GM12878 (cell line): Measurements from ENCODE around the gene NT5DC3. TPM values are rescaled to one million over a fixed set of nuclear protein-coding genes. Genes with fewer than 3 reads are reported as not detected.

ENCODE experiments used
- ATAC-seq: fragments of 200-7000 bp; cut with Tn5 transposase; 3 replicates; pipeline ENCODE4 v1.9.1; 2020; ENCODE audit warnings: mild to moderate bottlenecking, moderate library complexity
- BruUV-seq: library from RNA; stranded (reverse); fragments of 400-500 nt; replicated peaks from 2 replicates; lab custom pipeline; 2021; lab: Mats Ljungman, UMichigan
- CTCF ChIA-PET: fragments of 300-600 bp; sonication (Branson Sonifier 250); formaldehyde crosslinking; extraction: SDS; loops from one replicate; lab custom pipeline; 2021; ENCODE audit warnings: inconsistent platforms; lab: Yijun Ruan, JAX
- POLR2A ChIA-PET: fragments of 350-600 bp; formaldehyde crosslinking; extraction: SDS; loops from one replicate; lab custom pipeline; 2021; ENCODE audit warnings: inconsistent platforms; lab: Charles Lee
- RAD21 ChIA-PET: fragments of 300-600 bp; sonication (Branson Sonifier 250); formaldehyde crosslinking; loops from one replicate; lab custom pipeline; 2023; ENCODE audit warnings: antibody characterized with exemption; ENCODE audit not compliant: unreplicated experiment; lab: Charles Lee
- SMC1A ChIA-PET: fragments of 300-600 bp; sonication (Branson Sonifier 250); formaldehyde crosslinking; loops from one replicate; lab custom pipeline; 2023; ENCODE audit not compliant: unreplicated experiment, uncharacterized antibody; lab: Charles Lee
- DNase-seq: peaks from one replicate; pipeline ENCODE4 v3.0.0-alpha.2; 2011; ENCODE audit warnings: low read depth, low spot score
- FAIRE-seq: peaks from 3 replicates; lab custom pipeline; 2011; peaks lifted over from hg19 to GRCh38; lab: Jason Lieb, UNC
- H2AFZ ChIP-seq: 2 replicates; pipeline ENCODE4 v1.6.0; 2011; ENCODE audit warnings: low read depth, low read length, control low read depth; ENCODE audit not compliant: control insufficient read depth
- H3K27ac ChIP-seq: 2 replicates; pipeline ENCODE4 v1.5.1; 2011; ENCODE audit warnings: control low read depth; ENCODE audit not compliant: control insufficient read depth, insufficient read depth
- H3K27me3 ChIP-seq, 2 experiments: replicated peaks in 1 of 2; 2 replicates each; pipeline versions ENCODE4 v1.6.0 to v1.6.1; 2011; ENCODE audit warnings: low read length in 1 of 2; ENCODE audit not compliant: control insufficient read depth in 2 of 2, insufficient read depth in 2 of 2
- H3K36me3 ChIP-seq, 2 experiments: 2 replicates each; pipeline ENCODE4 v1.5.1; 2011; ENCODE audit warnings: low read length in 1 of 2; ENCODE audit not compliant: control insufficient read depth in 2 of 2, insufficient read depth in 2 of 2
- H3K4me1 ChIP-seq: 2 replicates; pipeline ENCODE4 v1.6.1; 2011; ENCODE audit warnings: mild to moderate bottlenecking, low read length, moderate library complexity, mixed read lengths; ENCODE audit not compliant: control insufficient read depth, insufficient read depth
- H3K4me2 ChIP-seq: 2 replicates; pipeline ENCODE4 v1.6.0; 2011; ENCODE audit warnings: control low read depth; ENCODE audit not compliant: control insufficient read depth, insufficient read depth
- H3K4me3 ChIP-seq: fragments of 200-600 bp; sonication (generic); 2 replicates; pipeline ENCODE4 v1.5.1; 2016
- H3K79me2 ChIP-seq: 2 replicates; pipeline ENCODE4 v1.6.0; 2011; ENCODE audit warnings: low read length; ENCODE audit not compliant: control insufficient read depth, insufficient read depth
- H3K9ac ChIP-seq: 2 replicates; pipeline ENCODE4 v1.8.0; 2011; ENCODE audit warnings: low read length, control low read depth, mixed read lengths; ENCODE audit not compliant: control insufficient read depth, insufficient read depth
- H3K9me3 ChIP-seq: replicated peaks from 3 replicates; pipeline ENCODE4 v1.5.1; 2011; ENCODE audit warnings: mild to moderate bottlenecking, low read length; ENCODE audit not compliant: control insufficient read depth, insufficient read depth
- H4K20me1 ChIP-seq: 2 replicates; pipeline ENCODE4 v1.6.0; 2011; ENCODE audit not compliant: control insufficient read depth, insufficient read depth
- HCFC1 ChIP-seq: fragments of 150-350 bp; IDR thresholded peaks from 2 replicates; pipeline ENCODE4 v1.6.1; 2014; ENCODE audit warnings: low read length
- MTA3 ChIP-seq: IDR thresholded peaks from 2 replicates; pipeline ENCODE4 v1.6.1; 2012; ENCODE audit warnings: low read length, inconsistent platforms, borderline replicate concordance
- NFYB ChIP-seq: IDR thresholded peaks from 2 replicates; pipeline ENCODE4 v1.6.1; 2011; ENCODE audit warnings: low read depth, mild to moderate bottlenecking, low read length, improper control_type of control experiment, moderate library complexity; ENCODE audit not compliant: insufficient read depth
- PAX5 ChIP-seq: IDR thresholded peaks from 2 replicates; pipeline ENCODE4 v1.6.1; 2011; ENCODE audit warnings: low read depth, low read length, borderline replicate concordance
- RAD21 ChIP-seq: IDR thresholded peaks from 2 replicates; pipeline ENCODE4 v1.6.1; 2011; ENCODE audit warnings: mild to moderate bottlenecking, low read depth, low read length, moderate library complexity; ENCODE audit not compliant: insufficient read depth
- SIN3A ChIP-seq: IDR thresholded peaks from 2 replicates; pipeline ENCODE4 v1.6.1; 2012; ENCODE audit warnings: low read depth, low read length, improper control_type of control experiment
- SREBF2 ChIP-seq: IDR thresholded peaks from 2 replicates; pipeline ENCODE4 v1.6.1; 2012; ENCODE audit warnings: mild to moderate bottlenecking, low read length
- SUPT20H ChIP-seq: IDR thresholded peaks from 2 replicates; pipeline ENCODE4 v1.6.1; 2011; ENCODE audit warnings: low read depth, mild to moderate bottlenecking, low read length, moderate library complexity, borderline replicate concordance; ENCODE audit not compliant: control insufficient read depth
- WGBS: methylation state at CpG from one replicate; pipeline ENCODE4 v1.1.6; 2016; ENCODE audit warnings: low lambda C conversion rate; ENCODE audit not compliant: insufficient replicate concordance, insufficient coverage; ENCODE audit errors: missing lambda C conversion rate; 5-methylcytosine and 5-hydroxymethylcytosine counted together
- in situ Hi-C: fragments of 300-500 bp; cut with MboI; formaldehyde crosslinking; loops from 9 replicates; pipeline ENCODE4 v1.14.3; 2018; ENCODE audit warnings: mixed read lengths
- intact Hi-C: fragments of 100-400 bp; cut with micrococcal nuclease; formaldehyde crosslinking; loops from one replicate; pipeline ENCODE4 v1.14.2; 2022; ENCODE audit not compliant: unreplicated experiment
- polyA plus RNA-seq, 11 experiments: library from polyadenylated mRNA; depleted of rRNA in 4 of 11; unstranded in 6 of 11; stranded (reverse) in 5 of 11; fragments of >200 nt; fragmentation: Nextera tagmentation in 4 of 11; fragmentation: Illumina TruSeq in 1 of 11; extraction: Ambion mirVana in 4 of 11; extraction: Trizol in 1 of 11; gene quantifications; 1 replicate in 1 of 11; 2 replicates in 10 of 11; pipeline versions ENCODE4 v1.2.1 to v1.2.3, GENCODE V29; 2011 to 2016; ENCODE audit warnings: inconsistent platforms in 2 of 11, missing spikeins in 2 of 11, low read depth in 1 of 11
- total RNA-seq, 4 experiments: library from RNA; depleted of rRNA in 3 of 4; stranded (reverse); fragments of >200 nt in 3 of 4; fragmentation: Illumina TruSeq in 1 of 4; extraction: Trizol in 1 of 4; gene quantifications; 2 replicates each; pipeline versions ENCODE4 v1.2.1 to v1.2.3, GENCODE V29; 2013 to 2021
- TF ChIP-seq, protein P1 (sequence below): fragments of 450-650 bp; IDR thresholded peaks from 2 replicates; pipeline ENCODE4 v1.6.1; 2017; ENCODE audit warnings: low read depth, mild to moderate bottlenecking, moderate library complexity
- TF ChIP-seq, protein P2 (sequence below): fragments of 450-650 bp; IDR thresholded peaks from 2 replicates; pipeline ENCODE4 v1.6.1; 2017; ENCODE audit warnings: borderline replicate concordance
- TF ChIP-seq, protein P3 (sequence below): fragments of 450-650 bp; IDR thresholded peaks from 2 replicates; pipeline ENCODE4 v1.6.1; 2016; ENCODE audit warnings: mild to moderate bottlenecking
- TF ChIP-seq, protein P4 (sequence below): fragments of 450-650 bp; IDR thresholded peaks from 2 replicates; pipeline ENCODE4 v1.6.1; 2018; ENCODE audit warnings: mild to moderate bottlenecking, low read depth, moderate library complexity; ENCODE audit not compliant: partially characterized antibody

NT5DC3 gene
- total and polyA plus RNA-seq, 10 of the 15 experiments (the other 5 are each of a cell fraction or from before 2014, with no cell fraction given), result 2.0 to 12.4 (median 5.9) TPM

DNA sequence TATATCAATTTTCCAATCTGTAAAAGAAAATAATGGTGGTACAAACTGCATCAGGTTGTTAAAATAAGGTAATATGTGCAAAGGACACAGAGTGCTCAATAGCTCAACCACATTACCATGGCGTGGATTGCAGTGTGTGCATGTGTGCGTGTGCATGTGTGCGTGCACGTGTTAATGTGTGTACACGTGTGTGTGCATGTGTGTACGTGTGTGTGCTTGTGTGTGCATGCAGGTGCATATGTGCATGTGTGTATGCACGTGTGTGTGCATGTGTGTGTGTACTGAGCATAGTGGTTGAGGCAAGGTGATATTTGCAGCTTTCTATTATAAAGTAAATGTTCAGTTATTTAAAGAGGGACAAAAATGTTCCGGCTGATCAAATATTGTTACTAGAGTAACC is 115.6 kb downstream of the NT5DC3 start:
- Histone ChIP-seq H3K36me3 (no peaks in the 10 kb centered on the region), H3K9me3 (no peaks in the 10 kb centered on the region), H3K4me3 (no peak overlapping the region), H4K20me1 (no peaks in the 10 kb centered on the region), H3K79me2 (no peaks in the 10 kb centered on the region), H3K4me2 (no peak overlapping the region), H3K27me3 (peaks cover 2 to 3% of the 10 kb centered on the region in 2 experiments; a peak in 1 of 4 replicates), H3K9ac (no peak overlapping the region), H2AFZ (no peak overlapping the region), H3K4me1 (no peaks in the 10 kb centered on the region), H3K27ac (no peak overlapping the region)
- 50% methylated on average over 8 of the region's 8 CpGs for WGBS
- ATAC-seq, result no peak
- intact Hi-C loops (no loop called here), in situ Hi-C loops (no loop called here)
- no peak for TF ChIP-seq SIN3A
- TF ChIP-seq, protein P1, sequence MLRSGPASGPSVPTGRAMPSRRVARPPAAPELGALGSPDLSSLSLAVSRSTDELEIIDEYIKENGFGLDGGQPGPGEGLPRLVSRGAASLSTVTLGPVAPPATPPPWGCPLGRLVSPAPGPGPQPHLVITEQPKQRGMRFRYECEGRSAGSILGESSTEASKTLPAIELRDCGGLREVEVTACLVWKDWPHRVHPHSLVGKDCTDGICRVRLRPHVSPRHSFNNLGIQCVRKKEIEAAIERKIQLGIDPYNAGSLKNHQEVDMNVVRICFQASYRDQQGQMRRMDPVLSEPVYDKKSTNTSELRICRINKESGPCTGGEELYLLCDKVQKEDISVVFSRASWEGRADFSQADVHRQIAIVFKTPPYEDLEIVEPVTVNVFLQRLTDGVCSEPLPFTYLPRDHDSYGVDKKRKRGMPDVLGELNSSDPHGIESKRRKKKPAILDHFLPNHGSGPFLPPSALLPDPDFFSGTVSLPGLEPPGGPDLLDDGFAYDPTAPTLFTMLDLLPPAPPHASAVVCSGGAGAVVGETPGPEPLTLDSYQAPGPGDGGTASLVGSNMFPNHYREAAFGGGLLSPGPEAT, result no peak
- no peak for TF ChIP-seq SREBF2
- TF ChIP-seq, protein P2, sequence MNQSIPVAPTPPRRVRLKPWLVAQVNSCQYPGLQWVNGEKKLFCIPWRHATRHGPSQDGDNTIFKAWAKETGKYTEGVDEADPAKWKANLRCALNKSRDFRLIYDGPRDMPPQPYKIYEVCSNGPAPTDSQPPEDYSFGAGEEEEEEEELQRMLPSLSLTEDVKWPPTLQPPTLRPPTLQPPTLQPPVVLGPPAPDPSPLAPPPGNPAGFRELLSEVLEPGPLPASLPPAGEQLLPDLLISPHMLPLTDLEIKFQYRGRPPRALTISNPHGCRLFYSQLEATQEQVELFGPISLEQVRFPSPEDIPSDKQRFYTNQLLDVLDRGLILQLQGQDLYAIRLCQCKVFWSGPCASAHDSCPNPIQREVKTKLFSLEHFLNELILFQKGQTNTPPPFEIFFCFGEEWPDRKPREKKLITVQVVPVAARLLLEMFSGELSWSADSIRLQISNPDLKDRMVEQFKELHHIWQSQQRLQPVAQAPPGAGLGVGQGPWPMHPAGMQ, result no peak
- TF ChIP-seq, protein P3, sequence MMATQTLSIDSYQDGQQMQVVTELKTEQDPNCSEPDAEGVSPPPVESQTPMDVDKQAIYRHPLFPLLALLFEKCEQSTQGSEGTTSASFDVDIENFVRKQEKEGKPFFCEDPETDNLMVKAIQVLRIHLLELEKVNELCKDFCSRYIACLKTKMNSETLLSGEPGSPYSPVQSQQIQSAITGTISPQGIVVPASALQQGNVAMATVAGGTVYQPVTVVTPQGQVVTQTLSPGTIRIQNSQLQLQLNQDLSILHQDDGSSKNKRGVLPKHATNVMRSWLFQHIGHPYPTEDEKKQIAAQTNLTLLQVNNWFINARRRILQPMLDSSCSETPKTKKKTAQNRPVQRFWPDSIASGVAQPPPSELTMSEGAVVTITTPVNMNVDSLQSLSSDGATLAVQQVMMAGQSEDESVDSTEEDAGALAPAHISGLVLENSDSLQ, result no peak
- TF ChIP-seq MTA3, result no peak
- no peak for TF ChIP-seq HCFC1
- no peak for TF ChIP-seq PAX5
- TF ChIP-seq, protein P4, sequence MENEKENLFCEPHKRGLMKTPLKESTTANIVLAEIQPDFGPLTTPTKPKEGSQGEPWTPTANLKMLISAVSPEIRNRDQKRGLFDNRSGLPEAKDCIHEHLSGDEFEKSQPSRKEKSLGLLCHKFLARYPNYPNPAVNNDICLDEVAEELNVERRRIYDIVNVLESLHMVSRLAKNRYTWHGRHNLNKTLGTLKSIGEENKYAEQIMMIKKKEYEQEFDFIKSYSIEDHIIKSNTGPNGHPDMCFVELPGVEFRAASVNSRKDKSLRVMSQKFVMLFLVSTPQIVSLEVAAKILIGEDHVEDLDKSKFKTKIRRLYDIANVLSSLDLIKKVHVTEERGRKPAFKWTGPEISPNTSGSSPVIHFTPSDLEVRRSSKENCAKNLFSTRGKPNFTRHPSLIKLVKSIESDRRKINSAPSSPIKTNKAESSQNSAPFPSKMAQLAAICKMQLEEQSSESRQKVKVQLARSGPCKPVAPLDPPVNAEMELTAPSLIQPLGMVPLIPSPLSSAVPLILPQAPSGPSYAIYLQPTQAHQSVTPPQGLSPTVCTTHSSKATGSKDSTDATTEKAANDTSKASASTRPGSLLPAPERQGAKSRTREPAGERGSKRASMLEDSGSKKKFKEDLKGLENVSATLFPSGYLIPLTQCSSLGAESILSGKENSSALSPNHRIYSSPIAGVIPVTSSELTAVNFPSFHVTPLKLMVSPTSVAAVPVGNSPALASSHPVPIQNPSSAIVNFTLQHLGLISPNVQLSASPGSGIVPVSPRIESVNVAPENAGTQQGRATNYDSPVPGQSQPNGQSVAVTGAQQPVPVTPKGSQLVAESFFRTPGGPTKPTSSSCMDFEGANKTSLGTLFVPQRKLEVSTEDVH, result no peak
- TF ChIP-seq RAD21, result no peak
- TF ChIP-seq SUPT20H, result no peak
- TF ChIP-seq NFYB, result no peak
- no TSS peak for BruUV-seq
- SMC1A ChIA-PET, result interaction anchor here (1.4 kb wide), 1 partner anchor 10 kb away, joined by 3 read pairs; no protein-coding TSS in a partner anchor
- POLR2A ChIA-PET, result no interaction called here
- CTCF ChIA-PET, result no interaction called here
- RAD21 ChIA-PET, result no interaction called here
- FAIRE-seq, result no peak
- no peak for DNase-seq
